Neural progenitor cell (in vitro differentiated cells): Measurements from ENCODE around the gene VPS26C. TPM values are rescaled to one million over a fixed set of nuclear protein-coding genes. Genes with fewer than 3 reads are reported as not detected.

Source experiments
- DNase-seq: peaks from one replicate; pipeline ENCODE4 v3.0.0-alpha.2; 2016; ENCODE audit warnings: low spot score
- H2AFZ ChIP-seq: fragments of 200-600 bp; sonication (generic); replicated peaks from 2 replicates; pipeline ENCODE4 v1.6.1; 2016; ENCODE audit warnings: antibody characterized with exemption
- H3F3A ChIP-seq: fragments of 200-600 bp; sonication (generic); 2 replicates; pipeline ENCODE4 v1.6.1; 2016; ENCODE audit warnings: antibody characterized with exemption, low read depth
- H3K27ac ChIP-seq: fragments of 200-600 bp; sonication (generic); 2 replicates; pipeline ENCODE4 v1.5.1; 2016; ENCODE audit warnings: mild to moderate bottlenecking
- H3K27me3 ChIP-seq: fragments of 200-600 bp; sonication (generic); 2 replicates; pipeline ENCODE4 v1.6.1; 2016; ENCODE audit warnings: mild to moderate bottlenecking, moderate library complexity
- H3K36me3 ChIP-seq: fragments of 200-600 bp; sonication (generic); 2 replicates; pipeline ENCODE4 v1.5.1; 2016
- H3K4me1 ChIP-seq: fragments of 200-600 bp; sonication (generic); 2 replicates; pipeline ENCODE4 v1.6.1; 2016; ENCODE audit warnings: mixed run types
- H3K4me2 ChIP-seq: fragments of 200-600 bp; sonication (generic); 2 replicates; pipeline ENCODE4 v1.6.1; 2016
- H3K4me3 ChIP-seq: fragments of 200-600 bp; sonication (generic); 2 replicates; pipeline ENCODE4 v1.5.1; 2016
- H3K79me2 ChIP-seq: fragments of 200-600 bp; sonication (generic); 2 replicates; pipeline ENCODE4 v1.6.1; 2016; ENCODE audit warnings: low read depth
- H3K9ac ChIP-seq: fragments of 200-600 bp; sonication (generic); 2 replicates; pipeline ENCODE4 v1.6.1; 2016
- H3K9me3 ChIP-seq: fragments of 200-600 bp; sonication (generic); 2 replicates; pipeline ENCODE4 v1.5.1; 2016; ENCODE audit warnings: low read depth
- H4K20me1 ChIP-seq: fragments of 200-600 bp; sonication (generic); 2 replicates; pipeline ENCODE4 v1.6.1; 2016; ENCODE audit warnings: low read depth
- H3K27ac Mint-ChIP-seq: 3 replicates; pipeline ENCODE4 v1.8.0; 2021; ENCODE audit warnings: mixed read lengths
- H3K27me3 Mint-ChIP-seq: 2 replicates; pipeline ENCODE4 v1.8.0; 2022; ENCODE audit warnings: low read depth, mild to moderate bottlenecking, inconsistent platforms, moderate library complexity, mixed read lengths; ENCODE audit not compliant: insufficient read depth
- H3K36me3 Mint-ChIP-seq: 3 replicates; pipeline ENCODE4 v1.8.0; 2021; ENCODE audit warnings: mixed read lengths
- H3K4me1 Mint-ChIP-seq: 3 replicates; pipeline ENCODE4 v1.8.0; 2021; ENCODE audit warnings: mixed read lengths
- H3K4me3 Mint-ChIP-seq: 3 replicates; pipeline ENCODE4 v1.8.0; 2021; ENCODE audit warnings: mild to moderate bottlenecking, moderate library complexity, mixed read lengths
- H3K9me3 Mint-ChIP-seq: 3 replicates; pipeline ENCODE4 v1.8.0; 2020; ENCODE audit warnings: mixed read lengths
- EZH2 ChIP-seq: fragments of 200-600 bp; sonication (generic); IDR thresholded peaks from 2 replicates; pipeline ENCODE4 v1.6.1; 2017; ENCODE audit warnings: antibody characterized with exemption, mild to moderate bottlenecking, moderate library complexity
- EZH2phosphoT487 ChIP-seq: fragments of 200-600 bp; sonication (generic); IDR thresholded peaks from 2 replicates; pipeline ENCODE4 v1.6.1; 2017; ENCODE audit warnings: antibody characterized with exemption
- total RNA-seq: library from RNA; depleted of rRNA; stranded (reverse); fragments of >200 nt; gene quantifications from 2 replicates; pipeline ENCODE4 v1.2.3, GENCODE V29; 2015; ENCODE audit warnings: low replicate concordance
- TF ChIP-seq, protein P1 (sequence below): fragments of 200-600 bp; sonication (generic); IDR thresholded peaks from 2 replicates; pipeline ENCODE4 v1.5.1; 2017; ENCODE audit warnings: antibody characterized with exemption, mild to moderate bottlenecking

The VPS26C gene
- total RNA-seq, 1 donor from 2014 or later, result 80.5 TPM

DNA sequence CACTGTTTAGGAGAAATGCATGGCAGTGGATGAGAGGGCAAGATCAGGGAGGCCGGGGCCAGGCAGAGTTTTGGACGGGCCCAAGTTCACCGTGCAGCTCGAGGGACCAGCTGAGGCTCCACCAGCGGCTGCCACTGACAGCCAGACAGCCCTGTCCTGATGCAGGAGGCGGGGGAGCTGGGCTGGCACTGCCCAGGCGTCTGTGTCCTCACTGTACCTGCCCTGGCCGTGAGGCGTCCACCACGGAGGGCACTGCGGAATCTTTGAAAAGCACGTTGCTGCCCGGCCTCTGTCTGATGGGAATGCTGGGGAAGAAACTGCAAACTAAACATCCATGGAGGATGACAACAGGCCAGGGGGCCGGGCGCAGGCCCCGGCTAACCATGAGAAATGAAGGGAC, 35.5 kb downstream of the VPS26C start:
- no peaks in the 10 kb centered on the region for H3K79me2 ChIP-seq
- no peaks in the 10 kb centered on the region for H3F3A ChIP-seq
- peaks cover 38% of the 10 kb centered on the region for H3K36me3 Mint-ChIP-seq
- H3K9ac ChIP-seq, result no peak overlapping the region
- H3K4me3 Mint-ChIP-seq, result no peak overlapping the region
- H3K4me2 ChIP-seq, result no peak overlapping the region
- no peak for TF ChIP-seq EZH2
- H3K27me3 ChIP-seq, result no peaks in the 10 kb centered on the region
- H3K4me3 ChIP-seq, result no peak overlapping the region
- H3K4me1 ChIP-seq, result no peaks in the 10 kb centered on the region
- no peaks in the 10 kb centered on the region for H3K9me3 ChIP-seq
- peaks cover 4% of the 10 kb centered on the region for H3K27me3 Mint-ChIP-seq
- no peak for DNase-seq
- H3K9me3 Mint-ChIP-seq, result no peaks in the 10 kb centered on the region
- H3K27ac ChIP-seq, result no peak overlapping the region
- no peaks in the 10 kb centered on the region for H4K20me1 ChIP-seq
- H3K4me1 Mint-ChIP-seq, result no peaks in the 10 kb centered on the region
- no peak overlapping the region for H3K27ac Mint-ChIP-seq
- no peak overlapping the region for H2AFZ ChIP-seq
- no peaks in the 10 kb centered on the region for H3K36me3 ChIP-seq

DNA sequence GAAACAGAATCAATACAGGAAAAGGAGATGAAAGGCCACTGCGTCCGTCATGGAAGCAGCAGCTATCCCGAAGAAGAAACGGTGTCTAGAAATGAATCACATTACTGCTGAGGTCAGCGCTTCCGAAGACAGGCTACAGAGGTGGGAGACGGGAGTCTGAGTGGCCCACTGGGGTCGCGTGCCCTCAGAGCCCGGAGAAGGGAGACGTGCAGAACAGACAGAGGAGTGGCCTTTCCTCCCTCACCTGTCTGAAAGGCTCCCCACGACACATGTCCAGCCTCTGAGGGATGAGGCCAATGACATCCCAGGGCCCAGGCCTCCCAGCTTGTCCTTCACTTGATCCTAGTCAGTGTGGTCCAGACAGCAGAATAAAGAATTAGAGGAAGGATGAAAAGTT, 35.9 kb downstream of the VPS26C start:
- Histone ChIP-seq H3K4me2 (no peak overlapping the region), H3K4me3 (no peak overlapping the region), H3K9ac (no peak overlapping the region), H3K79me2 (no peaks in the 10 kb centered on the region), H3K27me3 (no peaks in the 10 kb centered on the region), H3K9me3 (no peaks in the 10 kb centered on the region), H3F3A (no peaks in the 10 kb centered on the region), H4K20me1 (no peaks in the 10 kb centered on the region), H3K36me3 (no peaks in the 10 kb centered on the region), H3K4me1 (no peaks in the 10 kb centered on the region), H3K27ac (no peak overlapping the region), H2AFZ (no peak overlapping the region)
- DNase-seq, result no peak
- TF ChIP-seq, protein P1, sequence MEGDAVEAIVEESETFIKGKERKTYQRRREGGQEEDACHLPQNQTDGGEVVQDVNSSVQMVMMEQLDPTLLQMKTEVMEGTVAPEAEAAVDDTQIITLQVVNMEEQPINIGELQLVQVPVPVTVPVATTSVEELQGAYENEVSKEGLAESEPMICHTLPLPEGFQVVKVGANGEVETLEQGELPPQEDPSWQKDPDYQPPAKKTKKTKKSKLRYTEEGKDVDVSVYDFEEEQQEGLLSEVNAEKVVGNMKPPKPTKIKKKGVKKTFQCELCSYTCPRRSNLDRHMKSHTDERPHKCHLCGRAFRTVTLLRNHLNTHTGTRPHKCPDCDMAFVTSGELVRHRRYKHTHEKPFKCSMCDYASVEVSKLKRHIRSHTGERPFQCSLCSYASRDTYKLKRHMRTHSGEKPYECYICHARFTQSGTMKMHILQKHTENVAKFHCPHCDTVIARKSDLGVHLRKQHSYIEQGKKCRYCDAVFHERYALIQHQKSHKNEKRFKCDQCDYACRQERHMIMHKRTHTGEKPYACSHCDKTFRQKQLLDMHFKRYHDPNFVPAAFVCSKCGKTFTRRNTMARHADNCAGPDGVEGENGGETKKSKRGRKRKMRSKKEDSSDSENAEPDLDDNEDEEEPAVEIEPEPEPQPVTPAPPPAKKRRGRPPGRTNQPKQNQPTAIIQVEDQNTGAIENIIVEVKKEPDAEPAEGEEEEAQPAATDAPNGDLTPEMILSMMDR, result no peak
- no peak for TF ChIP-seq EZH2phosphoT487
- no peak for TF ChIP-seq EZH2
- Mint-ChIP-seq H3K4me1 (no peaks in the 10 kb centered on the region), H3K27ac (no peak overlapping the region), H3K36me3 (peaks cover 36% of the 10 kb centered on the region), H3K9me3 (no peaks in the 10 kb centered on the region), H3K27me3 (peaks cover 7% of the 10 kb centered on the region), H3K4me3 (no peak overlapping the region)

DNA sequence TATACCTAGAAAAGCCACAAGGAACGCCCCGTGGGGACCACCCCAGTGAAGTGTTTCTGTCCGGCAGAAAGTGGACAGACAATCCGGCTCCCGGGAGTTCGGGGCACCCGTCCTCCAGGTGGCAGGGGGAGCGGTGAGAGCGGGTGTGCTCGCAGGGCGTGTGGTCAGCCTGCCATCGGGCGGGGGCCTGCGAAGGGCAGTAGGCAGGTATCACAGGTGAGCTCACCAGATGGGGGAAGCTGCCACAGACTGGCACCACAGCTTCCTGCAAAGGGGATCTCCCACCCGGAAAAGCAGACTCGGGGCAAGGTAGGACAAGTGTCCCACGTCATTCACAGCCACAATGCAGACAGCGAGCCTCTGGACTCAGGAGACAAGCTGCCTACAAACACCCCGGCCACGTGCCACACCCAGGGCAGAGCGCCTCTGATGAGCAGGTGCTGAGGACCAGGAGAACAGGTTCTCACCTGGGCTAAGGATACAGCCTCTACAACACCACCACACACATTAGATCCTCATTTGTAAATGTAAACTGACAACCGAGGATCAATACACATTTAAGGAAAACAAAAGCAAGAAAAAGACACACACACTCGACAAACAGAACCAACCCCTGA, 36.4 kb downstream of the VPS26C start:
- Mint-ChIP-seq H3K9me3 (no peaks in the 10 kb centered on the region), H3K27me3 (peaks cover 7% of the 10 kb centered on the region), H3K4me3 (no peak overlapping the region), H3K27ac (no peak overlapping the region), H3K36me3 (peaks cover 36% of the 10 kb centered on the region), H3K4me1 (no peaks in the 10 kb centered on the region)
- no peaks in the 10 kb centered on the region for H4K20me1 ChIP-seq
- H3K79me2 ChIP-seq, result no peaks in the 10 kb centered on the region
- no peaks in the 10 kb centered on the region for H3K27me3 ChIP-seq
- H3K9me3 ChIP-seq, result no peaks in the 10 kb centered on the region
- H3K36me3 ChIP-seq, result no peaks in the 10 kb centered on the region
- no peak overlapping the region for H2AFZ ChIP-seq
- H3K27ac ChIP-seq, result no peak overlapping the region
- TF ChIP-seq EZH2phosphoT487, result no peak
- no peak overlapping the region for H3K9ac ChIP-seq
- no peak overlapping the region for H3K4me2 ChIP-seq
- DNase-seq, result no peak
- no peaks in the 10 kb centered on the region for H3F3A ChIP-seq
- H3K4me1 ChIP-seq, result no peaks in the 10 kb centered on the region
- no peak overlapping the region for H3K4me3 ChIP-seq

DNA sequence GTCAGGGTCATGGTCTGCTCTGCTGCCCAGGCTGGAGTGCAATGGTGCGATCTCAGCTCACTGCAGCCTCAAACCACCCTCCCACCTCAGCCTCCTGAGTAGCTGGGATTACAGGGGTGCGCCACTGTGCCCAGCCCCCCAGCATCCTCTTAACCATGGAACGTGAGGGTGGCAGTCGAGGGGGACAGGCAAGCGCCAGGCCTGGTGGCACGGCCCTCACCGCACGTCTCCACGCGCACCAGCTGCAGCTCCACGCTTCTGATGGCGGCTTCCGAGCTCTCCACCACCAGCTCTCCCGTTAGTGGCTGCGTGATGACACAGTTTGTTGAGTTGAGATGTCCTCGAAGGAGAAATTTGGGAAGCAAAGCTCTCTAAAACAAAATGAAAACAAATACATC, 39.1 kb downstream of the VPS26C start:
- no peaks in the 10 kb centered on the region for H3K79me2 ChIP-seq
- Mint-ChIP-seq H3K9me3 (no peaks in the 10 kb centered on the region), H3K27me3 (peaks cover 7% of the 10 kb centered on the region), H3K4me1 (no peaks in the 10 kb centered on the region), H3K36me3 (peaks cover 55% of the 10 kb centered on the region), H3K4me3 (no peak overlapping the region), H3K27ac (no peak overlapping the region)
- H4K20me1 ChIP-seq, result no peaks in the 10 kb centered on the region
- H3K9me3 ChIP-seq, result no peaks in the 10 kb centered on the region
- no peak for DNase-seq
- H3K27me3 ChIP-seq, result no peaks in the 10 kb centered on the region
- H3K36me3 ChIP-seq, result no peaks in the 10 kb centered on the region
- H3K4me1 ChIP-seq, result no peaks in the 10 kb centered on the region
- H3K4me3 ChIP-seq, result no peak overlapping the region
- no peak overlapping the region for H3K9ac ChIP-seq
- TF ChIP-seq, protein P1, result no peak
- no peak for TF ChIP-seq EZH2phosphoT487
- no peak for TF ChIP-seq EZH2
- no peaks in the 10 kb centered on the region for H3F3A ChIP-seq
- H3K27ac ChIP-seq, result no peak overlapping the region
- no peak overlapping the region for H3K4me2 ChIP-seq
- no peak overlapping the region for H2AFZ ChIP-seq
